DND-41 (cell line): ENCODE results near the gene DGKE.

Source experiments
- EZH2 ChIP-seq: IDR thresholded peaks from 3 replicates; pipeline ENCODE4 v1.6.1; 2012; ENCODE audit warnings: borderline replicate concordance, low read depth, mild to moderate bottlenecking, moderate library complexity, low read length, inconsistent platforms; ENCODE audit not compliant: severe bottlenecking
- TF ChIP-seq, protein P1 (sequence below): IDR thresholded peaks from 2 replicates; pipeline ENCODE4 v1.5.1; 2012; ENCODE audit warnings: borderline replicate concordance, low read length, moderate library complexity, mild to moderate bottlenecking; ENCODE audit not compliant: poor library complexity, severe bottlenecking; ENCODE audit errors: extremely low read depth

DNA sequence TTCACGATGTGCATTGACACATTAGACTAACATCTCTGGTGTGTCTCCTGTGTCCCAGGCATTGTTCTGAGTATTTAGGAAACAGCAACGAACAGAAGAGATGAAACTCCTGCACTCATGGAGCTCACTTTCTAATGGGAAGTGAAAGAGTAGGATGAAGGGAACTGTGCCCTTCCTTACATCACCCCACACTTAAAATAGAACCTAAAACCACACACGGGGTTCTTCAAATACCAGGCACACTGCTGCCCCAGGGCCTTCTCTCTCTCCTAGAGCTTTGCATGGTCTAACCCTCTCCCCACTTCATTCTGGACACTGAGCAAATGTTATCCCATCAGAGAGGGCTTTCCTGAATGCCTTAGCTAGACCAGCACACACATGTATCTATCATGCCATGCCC is 46.2 kb downstream of the DGKE start:
- TF ChIP-seq, protein P1, sequence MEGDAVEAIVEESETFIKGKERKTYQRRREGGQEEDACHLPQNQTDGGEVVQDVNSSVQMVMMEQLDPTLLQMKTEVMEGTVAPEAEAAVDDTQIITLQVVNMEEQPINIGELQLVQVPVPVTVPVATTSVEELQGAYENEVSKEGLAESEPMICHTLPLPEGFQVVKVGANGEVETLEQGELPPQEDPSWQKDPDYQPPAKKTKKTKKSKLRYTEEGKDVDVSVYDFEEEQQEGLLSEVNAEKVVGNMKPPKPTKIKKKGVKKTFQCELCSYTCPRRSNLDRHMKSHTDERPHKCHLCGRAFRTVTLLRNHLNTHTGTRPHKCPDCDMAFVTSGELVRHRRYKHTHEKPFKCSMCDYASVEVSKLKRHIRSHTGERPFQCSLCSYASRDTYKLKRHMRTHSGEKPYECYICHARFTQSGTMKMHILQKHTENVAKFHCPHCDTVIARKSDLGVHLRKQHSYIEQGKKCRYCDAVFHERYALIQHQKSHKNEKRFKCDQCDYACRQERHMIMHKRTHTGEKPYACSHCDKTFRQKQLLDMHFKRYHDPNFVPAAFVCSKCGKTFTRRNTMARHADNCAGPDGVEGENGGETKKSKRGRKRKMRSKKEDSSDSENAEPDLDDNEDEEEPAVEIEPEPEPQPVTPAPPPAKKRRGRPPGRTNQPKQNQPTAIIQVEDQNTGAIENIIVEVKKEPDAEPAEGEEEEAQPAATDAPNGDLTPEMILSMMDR, result no peak
- TF ChIP-seq EZH2, result no peak
